ENCODE results near the gene TCL1A. TPM values are rescaled to one million over a fixed set of nuclear protein-coding genes. Genes with fewer than 3 reads are reported as not detected.

Gene TCL1A
- total RNA-seq, 1 donor from 2014 or later = not detected

- DNase-seq (ENCODE audit: low spot score) = no peak
Measured at GRCh38 chr14:95705518-95705917, 8.4 kb downstream of the TCL1A start.

GRCh38 chr14:95703805-95704204 lies 10.1 kb downstream of the TCL1A start:
- no peak for DNase-seq (ENCODE audit: low spot score)

GRCh38 chr14:95703341-95703740 lies 10.6 kb downstream of the TCL1A start:
- DNase-seq (ENCODE audit: low spot score) = no peak

- no peak for DNase-seq (ENCODE audit: low spot score)
Measured at GRCh38 chr14:95701846-95702221, 12.1 kb downstream of the TCL1A start.

GRCh38 chr14:95700221-95700976 lies 13.5 kb downstream of the TCL1A start:
- DNase-seq (ENCODE audit: low spot score) = no peak

- DNase-seq (ENCODE audit: low spot score) = no peak
Measured at GRCh38 chr14:95699412-95699811, 14.5 kb downstream of the TCL1A start.

GRCh38 chr14:95698287-95698686 lies 15.6 kb downstream of the TCL1A start:
- no peak for DNase-seq (ENCODE audit: low spot score)

- DNase-seq (ENCODE audit: low spot score) = no peak
Measured at GRCh38 chr14:95697764-95698163, 16.2 kb downstream of the TCL1A start.

- no peak for DNase-seq (ENCODE audit: low spot score)
Measured at GRCh38 chr14:95696741-95697140, 17.2 kb downstream of the TCL1A start.

GRCh38 chr14:95695913-95696312 lies 18.0 kb downstream of the TCL1A start:
- no peak for DNase-seq (ENCODE audit: low spot score)

- DNase-seq (ENCODE audit: low spot score) = no peak
Measured at GRCh38 chr14:95695051-95695450, 18.9 kb downstream of the TCL1A start.

- no peak for DNase-seq (ENCODE audit: low spot score)
Measured at GRCh38 chr14:95692109-95692508, 21.8 kb downstream of the TCL1A start.

- DNase-seq (ENCODE audit: low spot score) = no peak
Measured at GRCh38 chr14:95691591-95691990, 22.3 kb downstream of the TCL1A start.

GRCh38 chr14:95690815-95691214 lies 23.1 kb downstream of the TCL1A start:
- no peak for DNase-seq (ENCODE audit: low spot score)

- no peak for DNase-seq (ENCODE audit: low spot score)
Measured at GRCh38 chr14:95689441-95689840, 24.5 kb downstream of the TCL1A start.

- no peak for DNase-seq (ENCODE audit: low spot score)
Measured at GRCh38 chr14:95686935-95687334, 27.0 kb downstream of the TCL1A start.

- DNase-seq (ENCODE audit: low spot score) = no peak
Measured at GRCh38 chr14:95685978-95686922, 27.7 kb downstream of the TCL1A start, which contains the start of gene TCL1B. Gene TCL1B (plus strand): TSS chr14:95686426. CDS start chr14:95686468, 42 bp downstream.

- DNase-seq (ENCODE audit: low spot score) = no peak
Measured at GRCh38 chr14:95683793-95684192, 30.1 kb downstream of the TCL1A start.

- no peak for DNase-seq (ENCODE audit: low spot score)
Measured at GRCh38 chr14:95681153-95681552, 32.8 kb downstream of the TCL1A start.

GRCh38 chr14:95679998-95680735 lies 33.8 kb downstream of the TCL1A start:
- no peak for DNase-seq (ENCODE audit: low spot score)

GRCh38 chr14:95679148-95679815 lies 34.6 kb downstream of the TCL1A start:
- no peak for DNase-seq (ENCODE audit: low spot score)

Measured in ureter (tissue), 1 donor.